Measurements from ENCODE around the gene ABHD6. TPM values are rescaled to one million over a fixed set of nuclear protein-coding genes. Genes with fewer than 3 reads are reported as not detected.

The ABHD6 gene
- polyA plus RNA-seq, 3 donors: 7.3 to 11.6 (median 9.0) TPM

DNA sequence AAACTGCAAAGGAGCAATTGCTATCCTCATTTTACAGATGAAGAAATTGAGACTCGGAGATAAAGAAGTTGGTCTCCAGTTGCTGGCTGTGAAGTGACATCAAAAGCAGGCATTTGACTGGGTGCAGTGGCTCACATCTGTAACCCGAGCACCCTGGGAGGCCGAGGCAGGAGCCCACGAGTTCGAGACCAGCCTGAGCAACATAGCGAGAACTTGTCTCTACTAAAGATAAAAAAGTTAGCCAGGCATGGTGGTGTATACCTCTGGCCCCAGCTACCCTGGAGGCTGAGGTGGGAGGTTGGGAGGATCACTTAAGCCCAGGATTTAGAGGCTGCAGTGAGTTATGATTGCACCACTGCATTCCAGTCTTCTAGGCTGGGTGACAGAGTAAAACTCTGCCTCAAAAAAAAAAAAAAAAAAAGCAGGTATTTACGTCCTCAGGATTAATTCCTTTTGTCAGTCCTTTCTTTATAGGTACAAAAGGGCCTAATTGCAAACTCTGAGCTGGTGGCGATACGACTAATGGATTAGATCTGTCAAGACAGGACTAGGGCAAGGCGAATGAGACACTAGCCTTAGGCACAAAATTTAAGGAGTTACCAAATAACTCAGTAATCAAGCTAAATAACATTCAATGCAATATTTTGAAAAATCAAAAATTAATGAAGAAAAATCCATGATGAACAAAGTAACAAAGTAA is 20.9 kb upstream of the ABHD6 start:
- Histone ChIP-seq H3K4me3 (replicated peaks in 1 of 3; ENCODE audit: low read depth in 2 of 3, low read length in 3 of 3) (peak overlapping the region in 1 of 3 experiments; percentile 54), H3K9ac (ENCODE audit: insufficient read depth, low read length, poor library complexity, severe bottlenecking) (peak overlapping the region; percentile 29), H3K27me3 (ENCODE audit: control insufficient read depth in 2 of 2, insufficient read depth in 2 of 2, low read length in 2 of 2) (no peaks in the 10 kb centered on the region), H3K9me3 (replicated peaks in 1 of 2; ENCODE audit: control insufficient read depth in 1 of 2, insufficient read depth in 1 of 2, low read length in 2 of 2) (no peaks in the 10 kb centered on the region), H3K36me3 (replicated peaks in 1 of 2; ENCODE audit: control insufficient read depth in 1 of 2, insufficient read depth in 2 of 2, low read length in 2 of 2) (no peaks in the 10 kb centered on the region), H3K4me2 (replicated peaks; ENCODE audit: extremely low read depth, low read length, poor library complexity, severe bottlenecking) (peak overlapping the region; percentile 71), H3K27ac (ENCODE audit: low read depth in 1 of 2, low read length in 2 of 2) (peak overlapping the region in 1 of 2 donors; percentile 52), H3K4me1 (ENCODE audit: control insufficient read depth in 1 of 2, insufficient read depth in 2 of 2, low read length in 2 of 2) (peaks cover 32 to 33% of the 10 kb centered on the region in 2 donors), H4K20me1 (ENCODE audit: insufficient read depth, low read length) (no peaks in the 10 kb centered on the region), H2AFZ (ENCODE audit: insufficient read depth, low read depth, low read length, poor library complexity, severe bottlenecking) (no peak overlapping the region), H3K79me2 (ENCODE audit: insufficient read depth, low read length) (no peaks in the 10 kb centered on the region)
- no peaks in the 10 kb centered on the region for H3K36me3 Mint-ChIP-seq
- WGBS (ENCODE audit: insufficient coverage): 89% methylated on average over 5 of the region's 10 CpGs
- peak overlapping the region in 3 of 7 donors; percentile 86 to 90 (median 87) for H3K27ac Mint-ChIP-seq
- TF ChIP-seq, protein P1, sequence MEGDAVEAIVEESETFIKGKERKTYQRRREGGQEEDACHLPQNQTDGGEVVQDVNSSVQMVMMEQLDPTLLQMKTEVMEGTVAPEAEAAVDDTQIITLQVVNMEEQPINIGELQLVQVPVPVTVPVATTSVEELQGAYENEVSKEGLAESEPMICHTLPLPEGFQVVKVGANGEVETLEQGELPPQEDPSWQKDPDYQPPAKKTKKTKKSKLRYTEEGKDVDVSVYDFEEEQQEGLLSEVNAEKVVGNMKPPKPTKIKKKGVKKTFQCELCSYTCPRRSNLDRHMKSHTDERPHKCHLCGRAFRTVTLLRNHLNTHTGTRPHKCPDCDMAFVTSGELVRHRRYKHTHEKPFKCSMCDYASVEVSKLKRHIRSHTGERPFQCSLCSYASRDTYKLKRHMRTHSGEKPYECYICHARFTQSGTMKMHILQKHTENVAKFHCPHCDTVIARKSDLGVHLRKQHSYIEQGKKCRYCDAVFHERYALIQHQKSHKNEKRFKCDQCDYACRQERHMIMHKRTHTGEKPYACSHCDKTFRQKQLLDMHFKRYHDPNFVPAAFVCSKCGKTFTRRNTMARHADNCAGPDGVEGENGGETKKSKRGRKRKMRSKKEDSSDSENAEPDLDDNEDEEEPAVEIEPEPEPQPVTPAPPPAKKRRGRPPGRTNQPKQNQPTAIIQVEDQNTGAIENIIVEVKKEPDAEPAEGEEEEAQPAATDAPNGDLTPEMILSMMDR (IDR thresholded peaks at IDR 0.05): no peak
- peaks cover 36% of the 10 kb centered on the region for H3K4me1 Mint-ChIP-seq
- intact Hi-C loops (cut with micrococcal nuclease): no loop called here
- H3K9me3 Mint-ChIP-seq: no peaks in the 10 kb centered on the region
- no peak for DNase-seq
- no peak overlapping the region for H3K4me3 Mint-ChIP-seq
- H3K27me3 Mint-ChIP-seq (ENCODE audit: low read depth in 3 of 3): peaks cover 0 to 3% (median 0%) of the 10 kb centered on the region in 3 donors

DNA sequence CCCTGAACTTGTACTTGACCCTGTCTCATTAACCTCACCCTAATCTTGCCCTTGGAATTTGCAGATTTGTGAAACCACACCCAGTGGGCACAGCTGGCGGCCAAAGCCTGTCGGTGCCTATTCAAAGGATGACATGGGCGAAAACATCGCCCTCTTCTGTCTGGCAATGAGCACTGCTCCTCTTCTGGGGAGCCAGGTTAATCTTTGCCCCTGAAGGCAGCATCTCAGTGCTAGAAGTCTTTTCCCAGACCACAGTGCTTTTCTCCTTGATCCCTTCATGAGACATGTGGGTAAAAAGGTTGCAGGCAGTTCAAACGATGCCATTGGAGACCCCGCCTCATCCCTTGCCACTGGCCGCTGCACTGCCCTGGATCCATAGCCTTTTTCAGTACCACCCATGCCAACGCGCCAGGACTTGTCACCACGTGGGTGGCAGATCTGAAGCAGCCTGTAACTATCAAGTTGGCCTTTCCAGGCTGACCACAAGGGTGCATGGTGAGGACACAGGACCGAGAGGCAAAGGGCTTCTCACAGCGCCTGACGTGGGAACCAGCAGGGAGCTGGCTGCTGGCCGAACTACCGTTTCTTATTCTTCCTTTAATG is 20.3 kb upstream of the ABHD6 start:
- 1% methylated on average over 7 of the region's 15 CpGs for WGBS (ENCODE audit: insufficient coverage)
- Histone ChIP-seq H3K27me3 (ENCODE audit: control insufficient read depth in 2 of 2, insufficient read depth in 2 of 2, low read length in 2 of 2) (no peaks in the 10 kb centered on the region), H3K36me3 (replicated peaks in 1 of 2; ENCODE audit: control insufficient read depth in 1 of 2, insufficient read depth in 2 of 2, low read length in 2 of 2) (no peaks in the 10 kb centered on the region), H2AFZ (ENCODE audit: insufficient read depth, low read depth, low read length, poor library complexity, severe bottlenecking) (peak overlapping the region; percentile 51), H4K20me1 (ENCODE audit: insufficient read depth, low read length) (no peaks in the 10 kb centered on the region), H3K4me1 (ENCODE audit: control insufficient read depth in 1 of 2, insufficient read depth in 2 of 2, low read length in 2 of 2) (peaks cover 32 to 33% of the 10 kb centered on the region in 2 donors), H3K4me3 (replicated peaks in 1 of 3; ENCODE audit: low read depth in 2 of 3, low read length in 3 of 3) (peak overlapping the region in 1 of 3 experiments; percentile 54), H3K79me2 (ENCODE audit: insufficient read depth, low read length) (no peaks in the 10 kb centered on the region), H3K27ac (ENCODE audit: low read depth in 1 of 2, low read length in 2 of 2) (peak overlapping the region; percentile 35 to 52), H3K4me2 (replicated peaks; ENCODE audit: extremely low read depth, low read length, poor library complexity, severe bottlenecking) (peak overlapping the region; percentile 71), H3K9me3 (replicated peaks in 1 of 2; ENCODE audit: control insufficient read depth in 1 of 2, insufficient read depth in 1 of 2, low read length in 2 of 2) (no peaks in the 10 kb centered on the region), H3K9ac (ENCODE audit: insufficient read depth, low read length, poor library complexity, severe bottlenecking) (peak overlapping the region; percentile 29)
- Mint-ChIP-seq H3K9me3 (no peaks in the 10 kb centered on the region), H3K4me1 (peaks cover 36% of the 10 kb centered on the region), H3K36me3 (no peaks in the 10 kb centered on the region), H3K4me3 (peak overlapping the region; percentile 42 to 84), H3K27me3 (ENCODE audit: low read depth in 3 of 3) (peaks cover 0 to 3% (median 0%) of the 10 kb centered on the region in 3 donors), H3K27ac (peak overlapping the region; percentile 73 to 93 (median 87))
- intact Hi-C loops (cut with micrococcal nuclease): no loop called here
- TF ChIP-seq, protein P1 (IDR thresholded peaks at IDR 0.05): peak; percentile 84
- peak; percentile 82 to 93 (median 86) for DNase-seq

All from CD14-positive monocyte (primary cell).